GM19193 (cell line): ENCODE results near the gene AP4M1.

Experiments
- POLR2A ChIP-seq: IDR thresholded peaks from 4 replicates; pipeline ENCODE4 v1.6.1; 2011; ENCODE audit not compliant: insufficient read depth, insufficient read length; ENCODE audit errors: extremely low read depth

AP4M1 gene

GRCh38 chr7:100154651-100155491 is 53.4 kb downstream of the AP4M1 start:
- no peak for TF ChIP-seq POLR2A

- TF ChIP-seq POLR2A: no peak
Observed at GRCh38 chr7:100155553-100156317, 54.3 kb downstream of the AP4M1 start.

- TF ChIP-seq POLR2A: no peak
Observed at GRCh38 chr7:100156331-100157068, 55.1 kb downstream of the AP4M1 start.

- no peak for TF ChIP-seq POLR2A
Observed at GRCh38 chr7:100157069-100157333, 55.6 kb downstream of the AP4M1 start.

- no peak for TF ChIP-seq POLR2A
Observed at GRCh38 chr7:100157334-100158228, 56.1 kb downstream of the AP4M1 start.
